ENCODE results near the gene KCTD17. TPM values are rescaled to one million over a fixed set of nuclear protein-coding genes. Genes with fewer than 3 reads are reported as not detected.

The KCTD17 gene
- total and polyA plus RNA-seq, 2 of the 4 experiments (the other 2 are of a cell fraction): 28.3 to 37.3 TPM

- Histone ChIP-seq H3K56ac (ENCODE audit: extremely low read depth, insufficient read depth, low read length) (no peak overlapping the region), H3K9ac (ENCODE audit: low read depth, low read length) (no peak overlapping the region), H3K4me2 (ENCODE audit: low read depth, low read length) (no peak overlapping the region), H3K18ac (ENCODE audit: low read depth, low read length) (no peak overlapping the region), H3K36me3 (ENCODE audit: control insufficient read depth, insufficient read depth, low read length) (peaks cover 37% of the 10 kb centered on the region), H2AFZ (replicated peaks; ENCODE audit: low read length, poor library complexity) (no peak overlapping the region), H4K8ac (ENCODE audit: low read depth in 2 of 2, low read length in 2 of 2) (no peak overlapping the region), H3K14ac (replicated peaks; ENCODE audit: low read depth, low read length) (no peak overlapping the region), H4K20me1 (ENCODE audit: insufficient read depth, low read length) (peaks cover 24% of the 10 kb centered on the region), H3K79me1 (ENCODE audit: low read depth in 1 of 2, low read length in 2 of 2) (peaks cover 7 to 52% of the 10 kb centered on the region in 2 experiments), H2AK9ac (replicated peaks; ENCODE audit: low read depth, low read length, poor library complexity) (no peak overlapping the region), H3K9me3 (ENCODE audit: control insufficient read depth, insufficient read depth, low read length) (no peaks in the 10 kb centered on the region), H3K4ac (ENCODE audit: low read depth, low read length) (no peak overlapping the region), H4K5ac (ENCODE audit: low read depth, low read length) (no peak overlapping the region), H3K27me3 (ENCODE audit: control insufficient read depth, insufficient read depth, low read length) (no peaks in the 10 kb centered on the region), H3K4me1 (ENCODE audit: control insufficient read depth, insufficient read depth, low read length) (peaks cover 2% of the 10 kb centered on the region), H3K9me1 (ENCODE audit: insufficient read depth, low read length) (peaks cover 13% of the 10 kb centered on the region; the same call in 1 of the 2 replicates), H2BK15ac (ENCODE audit: low read depth, low read length) (no peak overlapping the region), H4K91ac (ENCODE audit: insufficient read depth, low read depth, low read length) (no peak overlapping the region), H3K27ac (ENCODE audit: insufficient read depth, low read length) (no peak overlapping the region), H2AK5ac (ENCODE audit: low read depth, low read length) (no peak overlapping the region), H3K4me3 (ENCODE audit: insufficient read depth, low read depth, low read length) (no peak overlapping the region), H2BK5ac (ENCODE audit: low read depth, low read length, poor library complexity, severe bottlenecking) (no peak overlapping the region), H3K23ac (ENCODE audit: low read depth, low read length) (no peak overlapping the region), H2BK20ac (ENCODE audit: low read depth, low read length) (no peak overlapping the region), H2BK120ac (ENCODE audit: low read depth, low read length) (no peak overlapping the region)
- in situ Hi-C loops (cut with MboI; ENCODE audit: low sequenced_read_pairs): no loop called here
- no TSS peak for BruUV-seq (replicated peaks)
- no peak for ATAC-seq (ENCODE audit: low read depth)
- DNase-seq: no peak
- dilution Hi-C loops (cut with HindIII; ENCODE audit: low sequenced_read_pairs, unreplicated experiment): no loop called here
- CTCF ChIA-PET: no interaction called here
- POLR2A ChIA-PET (ENCODE audit: unreplicated experiment): interaction anchor here (0.6 kb wide), 1 partner anchor 520 kb away, joined by 3 read pairs; no protein-coding TSS in a partner anchor
- intact Hi-C loops (cut with micrococcal nuclease): loop anchor here (5.0 kb wide), 1 partner anchor 242 kb away; no protein-coding TSS in a partner anchor
- no peak for TF ChIP-seq RAD21 (IDR thresholded peaks at IDR 0.05; ENCODE audit: low read length)
- WGBS, 2 experiments (ENCODE audit: extremely low coverage in 2 of 2, insufficient read length in 1 of 2): 93% methylated on average over 54 of the region's 71 CpGs; no CpG with 5 or more reads in 1 of the 2 experiments
These were observed 27.0 kb upstream of the KCTD17 start for GRCh38 chr22:37024339-37025157.

Data from IMR-90 (cell line).